HTERT RPE-1 (cell line): Measurements from ENCODE around the gene DEPDC7.

Experiments
- in situ Hi-C: fragments of 300-500 bp; cut with MboI; formaldehyde crosslinking; loops from 4 replicates; pipeline ENCODE4 v1.14.3; 2020; ENCODE audit warnings: low sequenced_read_pairs

Gene DEPDC7

GRCh38 chr11:33059331-33060007, 43.8 kb downstream of the DEPDC7 start:
- in situ Hi-C loops, result no loop called here

- in situ Hi-C loops, result no loop called here
These were observed 44.6 kb downstream of the DEPDC7 start for GRCh38 chr11:33060271-33060670.

GRCh38 chr11:33062137-33062536, 46.5 kb downstream of the DEPDC7 start:
- in situ Hi-C loops, result no loop called here

- in situ Hi-C loops, result no loop called here
These were observed 47.7 kb downstream of the DEPDC7 start for GRCh38 chr11:33063326-33063881.

- in situ Hi-C loops, result no loop called here
These were observed 48.6 kb downstream of the DEPDC7 start for GRCh38 chr11:33064033-33064825.

- in situ Hi-C loops, result no loop called here
These were observed 49.2 kb downstream of the DEPDC7 start for GRCh38 chr11:33064866-33065265.

- in situ Hi-C loops, result no loop called here
These were observed 49.9 kb downstream of the DEPDC7 start for GRCh38 chr11:33065445-33066178.

GRCh38 chr11:33067294-33067693, 51.6 kb downstream of the DEPDC7 start:
- in situ Hi-C loops, result no loop called here

GRCh38 chr11:33068611-33069340, 53.1 kb downstream of the DEPDC7 start:
- in situ Hi-C loops, result no loop called here

GRCh38 chr11:33072465-33072864, 56.8 kb downstream of the DEPDC7 start:
- in situ Hi-C loops, result no loop called here
